K562 (cell line): Measurements from ENCODE around the gene CPPED1. TPM values are rescaled to one million over a fixed set of nuclear protein-coding genes. Genes with fewer than 3 reads are reported as not detected.

Experiments
- CHD2 ChIP-seq: IDR thresholded peaks from 2 replicates; pipeline ENCODE4 v1.6.1; 2011; ENCODE audit warnings: low read depth, low read length
- E2F1 ChIP-seq: sonication (generic); formaldehyde crosslinking; IDR thresholded peaks from 2 replicates; pipeline ENCODE4 v1.8.1; 2023; ENCODE audit warnings: mild to moderate bottlenecking, missing genetic modification reagents, moderate library complexity
- HES1 ChIP-seq: fragments of 450-650 bp; IDR thresholded peaks from 2 replicates; pipeline ENCODE4 v1.6.1; 2016; ENCODE audit warnings: low read depth, mild to moderate bottlenecking, moderate library complexity
- ID3 ChIP-seq, 2 experiments: fragments of 250-450 bp in 1 of 2; fragments of 450-650 bp in 1 of 2; sonication (Bioruptor Pico) in 1 of 2; IDR thresholded peaks; 2 replicates each; pipeline versions ENCODE4 v1.6.1 to v1.8.0; 2016 to 2021; ENCODE audit warnings: mild to moderate bottlenecking in 2 of 2, moderate library complexity in 2 of 2, missing compliant biosample characterization in 1 of 2, missing genetic modification characterization in 1 of 2
- KHSRP ChIP-seq: fragments of 450-650 bp; IDR thresholded peaks from 2 replicates; pipeline ENCODE4 v1.6.1; 2017
- PTRF ChIP-seq: fragments of 450-650 bp; IDR thresholded peaks from 2 replicates; pipeline ENCODE4 v1.6.1; 2016; ENCODE audit warnings: mild to moderate bottlenecking, missing genetic modification characterization, missing compliant biosample characterization
- TEAD4 ChIP-seq, 2 experiments: sonication (generic) in 1 of 2; formaldehyde crosslinking in 1 of 2; IDR thresholded peaks; 2 replicates each; pipeline versions ENCODE4 v1.6.1 to v1.8.0; 2012 to 2022; ENCODE audit warnings: borderline replicate concordance in 1 of 2, inconsistent platforms in 1 of 2, low read length in 1 of 2, mild to moderate bottlenecking in 1 of 2, missing genetic modification reagents in 1 of 2
- TFE3 ChIP-seq: fragments of 450-650 bp; formaldehyde crosslinking; IDR thresholded peaks from 2 replicates; pipeline ENCODE4 v1.4.0; 2020; ENCODE audit warnings: mild to moderate bottlenecking, mixed read lengths
- THRAP3 ChIP-seq: fragments of 450-650 bp; IDR thresholded peaks from 2 replicates; pipeline ENCODE4 v1.6.1; 2016; ENCODE audit warnings: mild to moderate bottlenecking, inconsistent platforms, borderline replicate concordance
- ZBTB34 ChIP-seq: fragments of 250-450 bp; sonication (Bioruptor Pico); IDR thresholded peaks from 2 replicates; pipeline ENCODE4 v1.8.0; 2021; ENCODE audit warnings: mild to moderate bottlenecking, moderate library complexity
- polyA plus RNA-seq, 8 experiments: library from polyadenylated mRNA; depleted of rRNA in 4 of 8; stranded (reverse) in 5 of 8; unstranded in 3 of 8; fragments of >200 nt; fragmentation: Nextera tagmentation in 2 of 8; fragmentation: Illumina TruSeq in 1 of 8; extraction: Ambion mirVana in 2 of 8; extraction: Trizol in 1 of 8; gene quantifications; 2 replicates each; pipeline versions ENCODE4 v1.2.1 to v1.2.3, GENCODE V29; 2011 to 2014; ENCODE audit warnings: inconsistent platforms in 1 of 8, missing spikeins in 1 of 8
- total RNA-seq, 7 experiments: library from RNA; depleted of rRNA in 6 of 7; stranded (reverse); fragments of >200 nt in 6 of 7; fragmentation: Illumina TruSeq in 2 of 7; extraction: Trizol in 2 of 7; gene quantifications; 2 replicates each; pipeline versions ENCODE4 v1.2.1 to v1.2.3, GENCODE V29; 2011 to 2021; ENCODE audit warnings: low replicate concordance in 1 of 7
- TF ChIP-seq, protein P1 (sequence below): fragments of 450-650 bp; IDR thresholded peaks from 2 replicates; pipeline ENCODE4 v1.6.1; 2016; ENCODE audit warnings: low read depth

CPPED1 gene
- total and polyA plus RNA-seq, 9 of the 15 experiments (the other 6 are each of a cell fraction or from before 2014, with no cell fraction given) = 7.5 to 25.7 (median 16.9) TPM

DNA sequence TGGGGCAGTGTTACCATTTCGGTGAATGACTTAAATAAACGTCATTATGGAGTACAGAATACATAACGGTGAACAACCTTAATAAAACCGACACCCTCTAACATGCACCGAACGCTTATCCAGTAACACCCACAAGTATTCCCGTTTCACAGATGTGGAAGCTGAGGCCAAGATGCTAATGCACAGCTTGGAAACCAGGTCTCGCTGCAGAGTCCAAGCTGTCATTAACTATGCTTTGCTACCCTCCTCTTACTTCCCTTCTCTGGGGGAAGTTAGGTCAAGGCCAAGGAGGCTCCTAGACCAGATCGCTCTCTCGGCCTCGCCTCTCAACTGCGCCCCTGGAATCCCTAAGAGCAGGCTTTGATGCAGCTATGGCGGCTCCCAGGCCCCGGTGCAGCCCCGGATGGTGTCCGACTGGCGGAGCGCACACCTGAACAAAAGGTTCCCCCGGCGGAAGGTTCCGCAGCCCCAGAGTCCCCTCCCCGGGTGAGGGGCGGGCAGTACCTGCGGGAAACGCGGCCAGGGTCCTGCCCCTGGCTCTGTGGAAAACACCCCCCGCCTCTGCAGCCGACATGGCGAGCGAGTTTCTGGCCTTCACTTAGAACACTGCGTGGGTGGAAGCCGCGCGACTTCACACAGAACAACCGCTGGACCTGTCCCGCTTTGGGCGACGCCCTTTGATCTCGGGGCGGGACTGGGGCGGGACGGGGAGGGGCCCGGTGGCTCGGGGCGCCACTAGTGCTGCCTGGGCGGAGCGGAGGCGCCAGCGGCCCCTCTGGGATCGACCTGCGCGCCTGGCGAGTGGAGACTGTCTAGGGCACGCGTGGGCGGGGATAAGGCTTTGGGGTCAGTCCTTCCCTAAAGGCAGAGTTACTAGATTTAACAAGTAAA, at the start of gene CPPED1 (continued):
- TF ChIP-seq PTRF (tag) (no peak), ID3 (CRISPR knock-in tag; IDR thresholded peaks at IDR 0.05) (no peak), ID3 (tag; IDR thresholded peaks at IDR 0.05) (peak; percentile 92), E2F1 (no peak), HES1 (no peak), CHD2 (0 out of 2 replicates have a peak, but pooled peaks have one; percentile 31), KHSRP (no peak), THRAP3 (no peak; the same call in 1 of the 2 replicates), TEAD4 (IDR thresholded peaks at IDR 0.05; ENCODE audit: low read length) (no peak), TEAD4 (CRISPR knock-in tag; IDR thresholded peaks at IDR 0.05; ENCODE audit: borderline replicate concordance) (no peak), ZBTB34 (CRISPR knock-in tag) (no peak), TFE3 (no peak)
- TF ChIP-seq, protein P1, sequence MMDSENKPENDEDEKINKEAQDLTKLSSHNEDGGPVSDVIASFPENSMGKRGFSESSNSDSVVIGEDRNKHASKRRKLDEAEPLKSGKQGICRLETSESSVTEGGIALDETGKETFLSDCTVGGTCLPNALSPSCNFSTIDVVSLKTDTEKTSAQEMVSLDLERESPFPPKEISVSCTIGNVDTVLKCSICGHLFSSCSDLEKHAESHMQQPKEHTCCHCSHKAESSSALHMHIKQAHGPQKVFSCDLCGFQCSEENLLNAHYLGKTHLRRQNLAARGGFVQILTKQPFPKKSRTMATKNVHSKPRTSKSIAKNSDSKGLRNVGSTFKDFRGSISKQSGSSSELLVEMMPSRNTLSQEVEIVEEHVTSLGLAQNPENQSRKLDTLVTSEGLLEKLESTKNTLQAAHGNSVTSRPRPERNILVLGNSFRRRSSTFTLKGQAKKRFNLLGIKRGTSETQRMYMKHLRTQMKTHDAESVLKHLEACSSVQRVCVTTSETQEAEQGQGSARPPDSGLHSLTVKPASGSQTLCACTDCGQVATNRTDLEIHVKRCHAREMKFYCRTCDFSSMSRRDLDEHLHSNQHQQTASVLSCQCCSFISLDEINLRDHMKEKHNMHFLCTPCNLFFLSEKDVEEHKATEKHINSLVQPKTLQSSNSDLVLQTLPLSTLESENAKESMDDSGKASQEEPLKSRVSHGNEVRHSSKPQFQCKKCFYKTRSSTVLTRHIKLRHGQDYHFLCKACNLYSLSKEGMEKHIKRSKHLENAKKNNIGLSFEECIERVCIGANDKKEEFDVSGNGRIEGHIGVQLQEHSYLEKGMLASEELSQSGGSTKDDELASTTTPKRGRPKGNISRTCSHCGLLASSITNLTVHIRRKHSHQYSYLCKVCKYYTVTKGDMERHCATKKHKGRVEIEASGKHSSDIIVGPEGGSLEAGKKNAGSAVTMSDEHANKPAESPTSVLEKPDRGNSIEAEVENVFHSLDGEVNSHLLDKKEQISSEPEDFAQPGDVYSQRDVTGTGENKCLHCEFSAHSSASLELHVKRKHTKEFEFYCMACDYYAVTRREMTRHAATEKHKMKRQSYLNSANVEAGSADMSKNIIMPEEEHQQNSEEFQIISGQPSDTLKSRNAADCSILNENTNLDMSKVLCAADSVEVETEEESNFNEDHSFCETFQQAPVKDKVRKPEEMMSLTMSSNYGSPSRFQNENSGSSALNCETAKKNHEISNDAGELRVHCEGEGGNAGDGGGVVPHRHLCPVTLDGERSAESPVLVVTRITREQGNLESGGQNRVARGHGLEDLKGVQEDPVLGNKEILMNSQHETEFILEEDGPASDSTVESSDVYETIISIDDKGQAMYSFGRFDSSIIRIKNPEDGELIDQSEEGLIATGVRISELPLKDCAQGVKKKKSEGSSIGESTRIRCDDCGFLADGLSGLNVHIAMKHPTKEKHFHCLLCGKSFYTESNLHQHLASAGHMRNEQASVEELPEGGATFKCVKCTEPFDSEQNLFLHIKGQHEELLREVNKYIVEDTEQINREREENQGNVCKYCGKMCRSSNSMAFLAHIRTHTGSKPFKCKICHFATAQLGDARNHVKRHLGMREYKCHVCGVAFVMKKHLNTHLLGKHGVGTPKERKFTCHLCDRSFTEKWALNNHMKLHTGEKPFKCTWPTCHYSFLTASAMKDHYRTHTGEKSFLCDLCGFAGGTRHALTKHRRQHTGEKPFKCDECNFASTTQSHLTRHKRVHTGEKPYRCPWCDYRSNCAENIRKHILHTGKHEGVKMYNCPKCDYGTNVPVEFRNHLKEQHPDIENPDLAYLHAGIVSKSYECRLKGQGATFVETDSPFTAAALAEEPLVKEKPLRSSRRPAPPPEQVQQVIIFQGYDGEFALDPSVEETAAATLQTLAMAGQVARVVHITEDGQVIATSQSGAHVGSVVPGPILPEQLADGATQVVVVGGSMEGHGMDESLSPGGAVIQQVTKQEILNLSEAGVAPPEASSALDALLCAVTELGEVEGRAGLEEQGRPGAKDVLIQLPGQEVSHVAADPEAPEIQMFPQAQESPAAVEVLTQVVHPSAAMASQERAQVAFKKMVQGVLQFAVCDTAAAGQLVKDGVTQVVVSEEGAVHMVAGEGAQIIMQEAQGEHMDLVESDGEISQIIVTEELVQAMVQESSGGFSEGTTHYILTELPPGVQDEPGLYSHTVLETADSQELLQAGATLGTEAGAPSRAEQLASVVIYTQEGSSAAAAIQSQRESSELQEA = no peak
